ENCODE results near the gene NCLN. TPM values are rescaled to one million over a fixed set of nuclear protein-coding genes. Genes with fewer than 3 reads are reported as not detected.

Gene NCLN
- 50.0 and 55.0 TPM in 2 replicates for total RNA-seq

GRCh38 chr19:3185461-3186159 lies at the start of gene NCLN:
Gene NCLN, plus strand, starts transcription at chr19:3185930. Its CDS starts 101 bp downstream, at chr19:3186031.

GRCh38 chr19:3135961-3136683 lies 49.6 kb upstream of the NCLN start, which contains the start of gene GNA15:
Gene GNA15, plus strand, starts transcription at chr19:3136033. Its CDS starts 418 bp downstream, at chr19:3136451.

GRCh38 chr19:3178377-3178972 lies 7.3 kb upstream of the NCLN start, which contains the start of gene S1PR4:
Gene S1PR4, plus strand, starts transcription at chr19:3178769. Its CDS starts 24 bp downstream, at chr19:3178793.

GRCh38 chr19:3224346-3225168 lies 38.8 kb downstream of the NCLN start, which contains the start of gene CELF5:
Gene CELF5, plus strand, starts transcription at chr19:3224661. Its CDS starts 79 bp downstream, at chr19:3224740.

Other genes starting within 250 kb of the NCLN start
- 4.0 and 6.5 TPM in 2 replicates for gene ZNF77, start 241.0 kb upstream of the NCLN start, total RNA-seq
- 0.87 and 1.5 TPM in 2 replicates for gene TLE6, start 208.4 kb upstream of the NCLN start, total RNA-seq
- gene TLE2, start 156.7 kb upstream of the NCLN start, total RNA-seq = 1.2 and 3.6 TPM in 2 replicates
- 105 and 180 TPM in 2 replicates for gene TLE5, start 123.4 kb upstream of the NCLN start, total RNA-seq
- gene GNA11, start 91.6 kb upstream of the NCLN start, total RNA-seq = 48.0 and 73.6 TPM in 2 replicates
- under 0.01 and 0.17 TPM in 2 replicates for gene GNA15, start 49.9 kb upstream of the NCLN start, total RNA-seq
- under 0.01 TPM in 1 of 2 replicates, not detected in the other for gene S1PR4, start 7.2 kb upstream of the NCLN start, total RNA-seq
- gene CELF5, start 38.7 kb downstream of the NCLN start, total RNA-seq = 0.17 TPM in 1 of 2 replicates, not detected in the other
- gene NFIC, start 180.7 kb downstream of the NCLN start, total RNA-seq = 93.5 and 113 TPM in 2 replicates